ENCODE results near the gene NRG2. TPM values are rescaled to one million over a fixed set of nuclear protein-coding genes. Genes with fewer than 3 reads are reported as not detected.

NRG2 gene
- total and polyA plus RNA-seq, 2 of the 4 experiments (the other 2 are of a cell fraction): 0.18 TPM; not detected in 1

DNA sequence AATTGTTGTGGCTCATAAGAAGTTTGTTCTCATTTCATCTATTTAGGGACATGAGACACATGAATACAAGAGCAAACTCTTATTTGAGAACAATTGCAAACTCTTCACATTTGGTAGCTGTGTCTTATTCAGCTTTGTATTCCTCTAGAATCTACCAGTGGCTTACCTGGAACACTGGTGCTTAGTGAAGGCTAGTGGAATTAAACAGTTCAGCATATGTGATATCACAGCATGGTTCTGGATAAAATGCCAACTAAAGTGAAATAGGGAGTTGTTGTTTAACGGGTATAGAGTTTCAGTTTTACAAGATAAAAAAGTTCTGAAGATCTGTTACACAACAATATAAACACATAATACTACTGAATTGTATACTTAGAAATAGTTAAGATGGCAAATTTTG, 48.9 kb downstream of the NRG2 start:
- H3K4me1 ChIP-seq (ENCODE audit: control insufficient read depth, insufficient read depth, low read length): no peaks in the 10 kb centered on the region
- DNase-seq (no peak), ATAC-seq (ENCODE audit: low read depth) (no peak)
- ChIA-PET POLR2A (ENCODE audit: unreplicated experiment) (no interaction called here), CTCF (no interaction called here)
- no peak overlapping the region for H2AK9ac ChIP-seq (replicated peaks; ENCODE audit: low read depth, low read length, poor library complexity)
- H3K23ac ChIP-seq (ENCODE audit: low read depth, low read length): no peak overlapping the region
- H4K20me1 ChIP-seq (ENCODE audit: insufficient read depth, low read length): no peaks in the 10 kb centered on the region
- no peak overlapping the region for H2BK120ac ChIP-seq (ENCODE audit: low read depth, low read length)
- no peak overlapping the region for H2AFZ ChIP-seq (replicated peaks; ENCODE audit: low read length, poor library complexity)
- peaks cover 24% of the 10 kb centered on the region for H3K27me3 ChIP-seq (ENCODE audit: control insufficient read depth, insufficient read depth, low read length)
- WGBS, 2 experiments (ENCODE audit: extremely low coverage in 2 of 2, insufficient read length in 1 of 2): no CpG with 5 or more reads among the region's 1 CpG
- in situ Hi-C loops (cut with MboI; ENCODE audit: low sequenced_read_pairs): no loop called here
- no peak overlapping the region for H3K4ac ChIP-seq (ENCODE audit: low read depth, low read length)
- no peaks in the 10 kb centered on the region for H3K36me3 ChIP-seq (ENCODE audit: control insufficient read depth, insufficient read depth, low read length)
- H4K8ac ChIP-seq (ENCODE audit: low read depth in 2 of 2, low read length in 2 of 2): no peak overlapping the region
- H2BK5ac ChIP-seq (ENCODE audit: low read depth, low read length, poor library complexity, severe bottlenecking): no peak overlapping the region
- H4K5ac ChIP-seq (ENCODE audit: low read depth, low read length): no peak overlapping the region
- intact Hi-C loops (cut with micrococcal nuclease): no loop called here
- no peak overlapping the region for H2BK15ac ChIP-seq (ENCODE audit: low read depth, low read length)
- no TSS peak for BruUV-seq (replicated peaks)
- no peak overlapping the region for H3K56ac ChIP-seq (ENCODE audit: extremely low read depth, insufficient read depth, low read length)
- no peak overlapping the region for H3K18ac ChIP-seq (ENCODE audit: low read depth, low read length)
- no peak overlapping the region for H2AK5ac ChIP-seq (ENCODE audit: low read depth, low read length)
- no peak overlapping the region for H3K27ac ChIP-seq (ENCODE audit: insufficient read depth, low read length)
- H3K79me1 ChIP-seq (ENCODE audit: low read depth in 1 of 2, low read length in 2 of 2): no peaks in the 10 kb centered on the region
- H2BK20ac ChIP-seq (ENCODE audit: low read depth, low read length): no peak overlapping the region
- no peaks in the 10 kb centered on the region for H3K9me1 ChIP-seq (ENCODE audit: insufficient read depth, low read length)
- H3K4me3 ChIP-seq (ENCODE audit: insufficient read depth, low read depth, low read length): no peak overlapping the region
- no peak for TF ChIP-seq MAZ (IDR thresholded peaks at IDR 0.05; ENCODE audit: borderline replicate concordance, low read depth, low read length)
- TF ChIP-seq, protein P1, sequence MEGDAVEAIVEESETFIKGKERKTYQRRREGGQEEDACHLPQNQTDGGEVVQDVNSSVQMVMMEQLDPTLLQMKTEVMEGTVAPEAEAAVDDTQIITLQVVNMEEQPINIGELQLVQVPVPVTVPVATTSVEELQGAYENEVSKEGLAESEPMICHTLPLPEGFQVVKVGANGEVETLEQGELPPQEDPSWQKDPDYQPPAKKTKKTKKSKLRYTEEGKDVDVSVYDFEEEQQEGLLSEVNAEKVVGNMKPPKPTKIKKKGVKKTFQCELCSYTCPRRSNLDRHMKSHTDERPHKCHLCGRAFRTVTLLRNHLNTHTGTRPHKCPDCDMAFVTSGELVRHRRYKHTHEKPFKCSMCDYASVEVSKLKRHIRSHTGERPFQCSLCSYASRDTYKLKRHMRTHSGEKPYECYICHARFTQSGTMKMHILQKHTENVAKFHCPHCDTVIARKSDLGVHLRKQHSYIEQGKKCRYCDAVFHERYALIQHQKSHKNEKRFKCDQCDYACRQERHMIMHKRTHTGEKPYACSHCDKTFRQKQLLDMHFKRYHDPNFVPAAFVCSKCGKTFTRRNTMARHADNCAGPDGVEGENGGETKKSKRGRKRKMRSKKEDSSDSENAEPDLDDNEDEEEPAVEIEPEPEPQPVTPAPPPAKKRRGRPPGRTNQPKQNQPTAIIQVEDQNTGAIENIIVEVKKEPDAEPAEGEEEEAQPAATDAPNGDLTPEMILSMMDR (conservative IDR thresholded peaks at IDR 0.05; ENCODE audit: low read depth, low read length): no peak
- no peak for TF ChIP-seq CHD1 (IDR thresholded peaks at IDR 0.05; ENCODE audit: low read depth, low read length)
- TF ChIP-seq RCOR1 (IDR thresholded peaks at IDR 0.05; ENCODE audit: insufficient replicate concordance, low read length): no peak
- no peak for TF ChIP-seq FOS (IDR thresholded peaks at IDR 0.05; ENCODE audit: low read depth, low read length)
- TF ChIP-seq MXI1 (IDR thresholded peaks at IDR 0.05; ENCODE audit: borderline replicate concordance, low read depth, low read length): no peak
- no peak for TF ChIP-seq CEBPB (IDR thresholded peaks at IDR 0.05; ENCODE audit: low read depth, low read length)
- TF ChIP-seq, protein P2, sequence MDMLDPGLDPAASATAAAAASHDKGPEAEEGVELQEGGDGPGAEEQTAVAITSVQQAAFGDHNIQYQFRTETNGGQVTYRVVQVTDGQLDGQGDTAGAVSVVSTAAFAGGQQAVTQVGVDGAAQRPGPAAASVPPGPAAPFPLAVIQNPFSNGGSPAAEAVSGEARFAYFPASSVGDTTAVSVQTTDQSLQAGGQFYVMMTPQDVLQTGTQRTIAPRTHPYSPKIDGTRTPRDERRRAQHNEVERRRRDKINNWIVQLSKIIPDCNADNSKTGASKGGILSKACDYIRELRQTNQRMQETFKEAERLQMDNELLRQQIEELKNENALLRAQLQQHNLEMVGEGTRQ (IDR thresholded peaks at IDR 0.05; ENCODE audit: low read depth, low read length): no peak
- TF ChIP-seq, protein P3, sequence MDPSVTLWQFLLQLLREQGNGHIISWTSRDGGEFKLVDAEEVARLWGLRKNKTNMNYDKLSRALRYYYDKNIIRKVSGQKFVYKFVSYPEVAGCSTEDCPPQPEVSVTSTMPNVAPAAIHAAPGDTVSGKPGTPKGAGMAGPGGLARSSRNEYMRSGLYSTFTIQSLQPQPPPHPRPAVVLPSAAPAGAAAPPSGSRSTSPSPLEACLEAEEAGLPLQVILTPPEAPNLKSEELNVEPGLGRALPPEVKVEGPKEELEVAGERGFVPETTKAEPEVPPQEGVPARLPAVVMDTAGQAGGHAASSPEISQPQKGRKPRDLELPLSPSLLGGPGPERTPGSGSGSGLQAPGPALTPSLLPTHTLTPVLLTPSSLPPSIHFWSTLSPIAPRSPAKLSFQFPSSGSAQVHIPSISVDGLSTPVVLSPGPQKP (IDR thresholded peaks at IDR 0.05; ENCODE audit: borderline replicate concordance, low read depth, low read length): no peak
- no peak for TF ChIP-seq BHLHE40 (IDR thresholded peaks at IDR 0.05; ENCODE audit: low read depth, low read length)
- TF ChIP-seq NFE2L2 (IDR thresholded peaks at IDR 0.05; ENCODE audit: low read depth, low read length): no peak
- no peak for TF ChIP-seq SMC3 (IDR thresholded peaks at IDR 0.05; ENCODE audit: low read depth, low read length)
- no peak for TF ChIP-seq RFX5 (IDR thresholded peaks at IDR 0.05; ENCODE audit: low read depth, low read length)
- TF ChIP-seq POLR2A (IDR thresholded peaks at IDR 0.05; ENCODE audit: low read depth, low read length): no peak
- TF ChIP-seq RAD21 (IDR thresholded peaks at IDR 0.05; ENCODE audit: low read length): no peak
- no peak for TF ChIP-seq MAFK (IDR thresholded peaks at IDR 0.05; ENCODE audit: low read depth, low read length)
- H4K91ac ChIP-seq (ENCODE audit: insufficient read depth, low read depth, low read length): no peak overlapping the region
- no peak overlapping the region for H3K4me2 ChIP-seq (ENCODE audit: low read depth, low read length)
- H3K9me3 ChIP-seq (ENCODE audit: control insufficient read depth, insufficient read depth, low read length): no peaks in the 10 kb centered on the region
- H3K14ac ChIP-seq (replicated peaks; ENCODE audit: low read depth, low read length): no peak overlapping the region
- H3K9ac ChIP-seq (ENCODE audit: low read depth, low read length): no peak overlapping the region
- dilution Hi-C loops (cut with HindIII; ENCODE audit: low sequenced_read_pairs, unreplicated experiment): no loop called here

Measured in IMR-90 (cell line).